ENCODE measurements around the gene PPP1R12B. TPM values are rescaled to one million over a fixed set of nuclear protein-coding genes. Genes with fewer than 3 reads are reported as not detected.
"Not testable (repeated sequence)": the region's sequence is repeated elsewhere in the genome, so short reads cannot be mapped to it uniquely, and the experiment has no call there.

PPP1R12B gene
- polyA plus RNA-seq, 1 experiment = 38.6 TPM

- no peaks in the 10 kb centered on the region for H3K9me3 ChIP-seq (ENCODE audit: control insufficient read depth, insufficient read depth, low read length)
- TF ChIP-seq, protein P1, sequence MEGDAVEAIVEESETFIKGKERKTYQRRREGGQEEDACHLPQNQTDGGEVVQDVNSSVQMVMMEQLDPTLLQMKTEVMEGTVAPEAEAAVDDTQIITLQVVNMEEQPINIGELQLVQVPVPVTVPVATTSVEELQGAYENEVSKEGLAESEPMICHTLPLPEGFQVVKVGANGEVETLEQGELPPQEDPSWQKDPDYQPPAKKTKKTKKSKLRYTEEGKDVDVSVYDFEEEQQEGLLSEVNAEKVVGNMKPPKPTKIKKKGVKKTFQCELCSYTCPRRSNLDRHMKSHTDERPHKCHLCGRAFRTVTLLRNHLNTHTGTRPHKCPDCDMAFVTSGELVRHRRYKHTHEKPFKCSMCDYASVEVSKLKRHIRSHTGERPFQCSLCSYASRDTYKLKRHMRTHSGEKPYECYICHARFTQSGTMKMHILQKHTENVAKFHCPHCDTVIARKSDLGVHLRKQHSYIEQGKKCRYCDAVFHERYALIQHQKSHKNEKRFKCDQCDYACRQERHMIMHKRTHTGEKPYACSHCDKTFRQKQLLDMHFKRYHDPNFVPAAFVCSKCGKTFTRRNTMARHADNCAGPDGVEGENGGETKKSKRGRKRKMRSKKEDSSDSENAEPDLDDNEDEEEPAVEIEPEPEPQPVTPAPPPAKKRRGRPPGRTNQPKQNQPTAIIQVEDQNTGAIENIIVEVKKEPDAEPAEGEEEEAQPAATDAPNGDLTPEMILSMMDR (IDR thresholded peaks at IDR 0.05; ENCODE audit: low read depth, low read length) = no peak
- ChIA-PET CTCF (no interaction called here), POLR2A (no interaction called here)
- no peak for DNase-seq (ENCODE audit: low read depth, low spot score)
- H3K27ac ChIP-seq (ENCODE audit: low read depth, low read length) = no peak overlapping the region
- no peak overlapping the region for H3K4me3 ChIP-seq (ENCODE audit: low read depth, low read length)
- H3K27me3 ChIP-seq (ENCODE audit: control insufficient read depth, insufficient read depth, low read length) = no peaks in the 10 kb centered on the region
Observed at GRCh38 chr1:202433155-202434043, 84.9 kb downstream of the PPP1R12B start.

- H3K9me3 ChIP-seq (ENCODE audit: control insufficient read depth, insufficient read depth, low read length) = no peaks in the 10 kb centered on the region; the same call in 1 of the 2 replicates
- no peak for DNase-seq (ENCODE audit: low read depth, low spot score)
- TF ChIP-seq, protein P1 (IDR thresholded peaks at IDR 0.05; ENCODE audit: low read depth, low read length) = no peak
- ChIA-PET CTCF (interaction anchor here (0.9 kb wide), 1 partner anchor 90 kb away, joined by 3 read pairs; no protein-coding TSS in a partner anchor), POLR2A (no interaction called here)
- no peak overlapping the region for H3K27ac ChIP-seq (ENCODE audit: low read depth, low read length)
- no peak overlapping the region for H3K4me3 ChIP-seq (ENCODE audit: low read depth, low read length)
- no peaks in the 10 kb centered on the region for H3K27me3 ChIP-seq (ENCODE audit: control insufficient read depth, insufficient read depth, low read length)
Observed at GRCh38 chr1:202434059-202434458, 85.6 kb downstream of the PPP1R12B start.

- CTCF ChIA-PET = no interaction called here
- no peak overlapping the region for H3K27ac ChIP-seq (ENCODE audit: low read depth, low read length)
- POLR2A ChIA-PET = no interaction called here
- TF ChIP-seq, protein P1 (IDR thresholded peaks at IDR 0.05; ENCODE audit: low read depth, low read length) = no peak
- H3K27me3 ChIP-seq (ENCODE audit: control insufficient read depth, insufficient read depth, low read length) = no peaks in the 10 kb centered on the region
- no peak for DNase-seq (ENCODE audit: low read depth, low spot score)
- H3K4me3 ChIP-seq (ENCODE audit: low read depth, low read length) = no peak overlapping the region
- no peaks in the 10 kb centered on the region; the same call in 1 of the 2 replicates for H3K9me3 ChIP-seq (ENCODE audit: control insufficient read depth, insufficient read depth, low read length)
Observed at GRCh38 chr1:202438393-202439174, 90.1 kb downstream of the PPP1R12B start.

- DNase-seq (ENCODE audit: low read depth, low spot score) = no peak
- ChIA-PET CTCF (no interaction called here), POLR2A (no interaction called here)
- Histone ChIP-seq H3K9me3 (ENCODE audit: control insufficient read depth, insufficient read depth, low read length) (no peaks in the 10 kb centered on the region; the same call in 1 of the 2 replicates), H3K27me3 (ENCODE audit: control insufficient read depth, insufficient read depth, low read length) (no peaks in the 10 kb centered on the region), H3K27ac (ENCODE audit: low read depth, low read length) (no peak overlapping the region), H3K4me3 (ENCODE audit: low read depth, low read length) (no peak overlapping the region)
- TF ChIP-seq, protein P1 (IDR thresholded peaks at IDR 0.05; ENCODE audit: low read depth, low read length) = no peak
Observed at GRCh38 chr1:202439308-202439707, 90.8 kb downstream of the PPP1R12B start.

DNA sequence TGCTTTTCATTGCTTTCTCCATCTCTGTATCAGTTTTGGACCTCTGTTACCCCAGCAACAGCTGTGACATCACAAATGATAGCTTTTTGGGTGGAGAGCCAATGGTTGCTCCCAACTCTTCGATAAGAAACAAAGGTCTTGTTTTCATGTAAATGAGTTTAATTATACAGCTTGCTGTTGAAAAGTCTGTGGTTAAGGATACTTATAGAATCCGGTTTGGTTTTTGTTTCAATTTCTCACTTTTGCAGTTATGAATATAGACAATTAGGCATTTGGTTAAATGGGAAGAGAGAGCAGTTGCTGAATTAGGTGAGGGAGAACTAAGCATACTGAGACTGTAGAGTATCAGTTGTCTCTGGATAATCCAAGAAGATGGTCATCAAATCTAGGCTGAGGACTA lies 99.6 kb downstream of the PPP1R12B start:
- DNase-seq (ENCODE audit: low read depth, low spot score); H3K4me3 ChIP-seq (ENCODE audit: low read depth, low read length); H3K27me3 ChIP-seq (ENCODE audit: control insufficient read depth, insufficient read depth, low read length); CTCF ChIA-PET; H3K27ac ChIP-seq (ENCODE audit: low read depth, low read length); H3K9me3 ChIP-seq (ENCODE audit: control insufficient read depth, insufficient read depth, low read length): not testable (repeated sequence)
- POLR2A ChIA-PET = interaction anchor here (0.6 kb wide), 1 partner anchor 56 kb away, joined by 4 read pairs; no protein-coding TSS in a partner anchor

DNA sequence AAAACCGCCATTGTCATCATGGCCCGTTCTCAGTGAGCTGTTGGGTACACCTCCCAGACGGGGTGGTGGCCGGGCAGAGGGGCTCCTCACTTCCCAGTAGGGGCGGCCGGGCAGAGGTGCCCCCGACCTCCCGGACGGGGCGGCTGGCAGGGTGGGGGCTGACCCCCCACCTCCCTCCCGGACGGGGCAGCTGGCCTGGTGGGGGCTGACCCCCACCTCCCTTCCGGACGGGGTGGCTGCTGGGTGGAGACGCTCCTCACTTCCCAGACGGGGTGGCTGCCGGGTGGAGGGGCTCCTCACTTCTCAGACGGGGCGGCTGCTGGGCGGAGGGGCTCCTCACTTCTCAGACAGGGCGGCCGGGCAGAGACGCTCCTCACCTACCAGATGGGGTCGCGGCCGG lies 103.1 kb downstream of the PPP1R12B start:
- H3K9me3 ChIP-seq (ENCODE audit: control insufficient read depth, insufficient read depth, low read length); CTCF ChIA-PET; POLR2A ChIA-PET; H3K4me3 ChIP-seq (ENCODE audit: low read depth, low read length); H3K27ac ChIP-seq (ENCODE audit: low read depth, low read length); DNase-seq (ENCODE audit: low read depth, low spot score); H3K27me3 ChIP-seq (ENCODE audit: control insufficient read depth, insufficient read depth, low read length): not testable (repeated sequence)

Data from AG04450 (cell line).